HepG2 (cell line): ENCODE measurements around the gene HS3ST5. TPM values are rescaled to one million over a fixed set of nuclear protein-coding genes. Genes with fewer than 3 reads are reported as not detected.
A peak's percentile ranks its signal among the peaks of the same experiment; 100 is the strongest.

Source experiments
- AGO1 ChIP-seq: fragments of 200-400 bp; formaldehyde crosslinking; IDR thresholded peaks from 2 replicates; pipeline ENCODE4 v1.6.1; 2017; ENCODE audit warnings: mild to moderate bottlenecking, low read depth, low read length, moderate library complexity; ENCODE audit not compliant: poor library complexity, severe bottlenecking
- CBFB ChIP-seq: sonication (generic); formaldehyde crosslinking; IDR thresholded peaks from 2 replicates; pipeline ENCODE4 v1.4.0; 2020; ENCODE audit warnings: missing genetic modification reagents
- CEBPB ChIP-seq: IDR thresholded peaks from 2 replicates; pipeline ENCODE4 v1.6.1; 2011; ENCODE audit warnings: low read depth, low read length, improper control_type of control experiment, borderline replicate concordance
- MBNL3 ChIP-seq: fragments of 250-450 bp; sonication (Bioruptor Pico); conservative IDR thresholded peaks from 2 replicates; pipeline ENCODE4 v1.8.0; 2022; ENCODE audit warnings: mild to moderate bottlenecking, inconsistent platforms
- NFIC ChIP-seq: IDR thresholded peaks from 2 replicates; pipeline ENCODE4 v1.6.1; 2012; ENCODE audit warnings: mild to moderate bottlenecking, low read length, inconsistent platforms
- RAD51 ChIP-seq: fragments of 450-650 bp; IDR thresholded peaks from 2 replicates; pipeline ENCODE4 v1.6.1; 2016; ENCODE audit warnings: borderline replicate concordance
- RFX3 ChIP-seq: IDR thresholded peaks from 2 replicates; pipeline ENCODE4 v1.6.1; 2016; ENCODE audit warnings: missing biosample characterization, missing genetic modification reagents
- RFXAP ChIP-seq: sonication (generic); formaldehyde crosslinking; IDR thresholded peaks from 2 replicates; pipeline ENCODE4 v1.4.0; 2020; ENCODE audit warnings: missing genetic modification reagents, borderline replicate concordance
- THAP11 ChIP-seq: IDR thresholded peaks from 2 replicates; pipeline ENCODE4 v1.6.1; 2016; ENCODE audit warnings: missing biosample characterization, missing genetic modification reagents
- ZNF136 ChIP-seq: sonication (generic); formaldehyde crosslinking; IDR thresholded peaks from 2 replicates; pipeline ENCODE4 v1.8.1; 2022; ENCODE audit warnings: low read depth, mild to moderate bottlenecking, moderate library complexity, missing genetic modification reagents
- ZNF205 ChIP-seq: IDR thresholded peaks from 2 replicates; pipeline ENCODE4 v1.6.1; 2018; ENCODE audit warnings: missing biosample characterization, missing genetic modification reagents
- ZNF292 ChIP-seq: sonication (generic); formaldehyde crosslinking; IDR thresholded peaks from 2 replicates; pipeline ENCODE4 v1.8.1; 2022; ENCODE audit warnings: mild to moderate bottlenecking, low read depth, missing genetic modification reagents, borderline replicate concordance
- ZNF441 ChIP-seq: sonication (generic); formaldehyde crosslinking; IDR thresholded peaks from 2 replicates; pipeline ENCODE4 v1.7.0; 2021; ENCODE audit warnings: missing genetic modification reagents, borderline replicate concordance
- ZNF678 ChIP-seq: sonication (generic); formaldehyde crosslinking; IDR thresholded peaks from 2 replicates; pipeline ENCODE4 v1.4.0; 2020; ENCODE audit warnings: mild to moderate bottlenecking, missing genetic modification reagents
- polyA plus RNA-seq, 8 experiments: library from polyadenylated mRNA; depleted of rRNA in 3 of 8; stranded (reverse) in 7 of 8; unstranded in 1 of 8; fragments of >200 nt; fragmentation: Illumina TruSeq in 4 of 8; extraction: Trizol in 4 of 8; gene quantifications; 2 replicates each; pipeline versions ENCODE4 v1.2.1 to v1.2.3, GENCODE V29; 2011 to 2016; ENCODE audit warnings: low read depth in 4 of 8, missing spikeins in 1 of 8, mixed read lengths in 1 of 8; ENCODE audit not compliant: insufficient read depth in 1 of 8
- total RNA-seq, 5 experiments: library from RNA; depleted of rRNA; stranded (reverse); fragments of >200 nt; fragmentation: Illumina TruSeq; extraction: Trizol; gene quantifications; 2 replicates each; pipeline ENCODE4 v1.2.3, GENCODE V29; 2016; ENCODE audit warnings: low read depth in 1 of 5
- TF ChIP-seq, protein P1 (sequence below): sonication (generic); formaldehyde crosslinking; IDR thresholded peaks from 2 replicates; pipeline ENCODE4 v1.4.0; 2020; ENCODE audit warnings: mild to moderate bottlenecking, missing genetic modification reagents
- TF ChIP-seq, protein P2 (sequence below): sonication (generic); formaldehyde crosslinking; IDR thresholded peaks from 2 replicates; pipeline ENCODE4 v1.4.0; 2020; ENCODE audit warnings: missing genetic modification reagents, mild to moderate bottlenecking, borderline replicate concordance
- TF ChIP-seq, protein P3 (sequence below): sonication (generic); formaldehyde crosslinking; IDR thresholded peaks from 2 replicates; pipeline ENCODE4 v1.4.0; 2020; ENCODE audit warnings: mild to moderate bottlenecking, missing genetic modification reagents
- TF ChIP-seq, protein P4 (sequence below): sonication (generic); formaldehyde crosslinking; IDR thresholded peaks from 2 replicates; pipeline ENCODE4 v1.8.0; 2022; ENCODE audit warnings: mild to moderate bottlenecking, missing genetic modification reagents, moderate library complexity
- TF ChIP-seq, protein P5 (sequence below): sonication (generic); formaldehyde crosslinking; IDR thresholded peaks from 2 replicates; pipeline ENCODE4 v1.5.1; 2020; ENCODE audit warnings: missing genetic modification reagents, mild to moderate bottlenecking, borderline replicate concordance
- TF ChIP-seq, protein P6 (sequence below): sonication (generic); formaldehyde crosslinking; IDR thresholded peaks from 2 replicates; pipeline ENCODE4 v1.9.0; 2021; ENCODE audit warnings: missing genetic modification reagents, borderline replicate concordance

HS3ST5 gene
- total and polyA plus RNA-seq, 2 of the 13 experiments (the other 11 are each of a cell fraction or from before 2014, with no cell fraction given) = 1.1 to 1.6 TPM

DNA sequence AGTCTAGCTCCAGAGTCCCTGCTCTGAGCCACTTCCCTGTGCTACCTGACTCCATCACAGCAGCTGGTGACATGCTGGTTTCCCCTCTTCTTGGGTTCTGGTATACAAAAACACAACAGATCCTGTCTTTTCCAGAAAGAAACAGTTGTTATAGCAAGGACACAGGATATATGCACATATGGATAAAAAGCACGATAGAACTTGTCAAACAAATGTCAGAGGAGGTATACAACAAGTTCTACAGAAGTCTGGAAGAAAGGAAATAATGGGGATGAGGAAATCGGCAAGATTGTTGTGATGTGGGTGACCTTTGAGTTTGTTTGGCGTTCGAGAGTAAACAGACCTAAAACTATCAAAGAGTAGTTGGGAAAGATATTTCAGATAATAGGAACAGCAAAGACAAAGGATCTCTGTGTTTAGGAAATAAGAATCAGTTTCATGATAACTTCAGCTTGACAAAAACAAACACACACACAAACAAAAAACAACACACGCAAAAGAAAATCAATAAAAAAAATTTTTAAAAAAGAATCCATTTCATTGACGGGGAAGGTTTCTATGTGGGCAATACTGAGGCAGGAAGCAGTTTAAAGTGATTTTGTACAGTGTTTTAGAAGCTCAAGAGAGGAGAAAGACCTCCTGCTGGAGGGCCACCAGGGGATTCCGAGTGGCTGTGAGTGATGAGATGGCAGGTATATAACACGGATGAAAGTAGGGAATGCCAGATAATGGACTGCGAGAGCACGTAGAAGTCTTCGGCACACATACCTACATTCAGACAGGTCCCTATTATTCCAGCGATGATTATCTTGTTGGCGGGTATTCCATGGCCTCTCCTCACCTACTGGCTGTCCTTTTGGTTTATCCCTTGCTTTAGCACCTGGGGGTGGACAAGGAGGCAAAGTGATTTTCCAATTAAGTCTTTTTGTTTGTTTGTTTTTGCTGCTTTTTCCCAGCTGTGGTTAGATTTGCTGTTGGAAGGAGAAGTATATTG is 174.9 kb downstream of the HS3ST5 start (continued):
- TF ChIP-seq, protein P1, sequence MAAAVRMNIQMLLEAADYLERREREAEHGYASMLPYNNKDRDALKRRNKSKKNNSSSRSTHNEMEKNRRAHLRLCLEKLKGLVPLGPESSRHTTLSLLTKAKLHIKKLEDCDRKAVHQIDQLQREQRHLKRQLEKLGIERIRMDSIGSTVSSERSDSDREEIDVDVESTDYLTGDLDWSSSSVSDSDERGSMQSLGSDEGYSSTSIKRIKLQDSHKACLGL (CRISPR knock-in tag) = no peak
- TF ChIP-seq RFX3 (CRISPR knock-in tag) (no peak), ZNF678 (no peak), ZNF205 (CRISPR knock-in tag) (0 out of 2 replicates have a peak, but pooled peaks have one; percentile 46), THAP11 (CRISPR knock-in tag) (peak; percentile 61), CBFB (CRISPR knock-in tag) (peak; percentile 99), ZNF136 (no peak), MBNL3 (CRISPR knock-in tag) (no peak), RFXAP (CRISPR knock-in tag) (peak; percentile 55; the same call in 1 of the 2 replicates), ZNF441 (0 out of 2 replicates have a peak, but pooled peaks have one; percentile 28), AGO1 (no peak), NFIC (peak; percentile 99), CEBPB (peak; percentile 90), RAD51 (no peak), ZNF292 (CRISPR knock-in tag) (peak; percentile 62; the same call in 1 of the 2 replicates)
- TF ChIP-seq, protein P2, sequence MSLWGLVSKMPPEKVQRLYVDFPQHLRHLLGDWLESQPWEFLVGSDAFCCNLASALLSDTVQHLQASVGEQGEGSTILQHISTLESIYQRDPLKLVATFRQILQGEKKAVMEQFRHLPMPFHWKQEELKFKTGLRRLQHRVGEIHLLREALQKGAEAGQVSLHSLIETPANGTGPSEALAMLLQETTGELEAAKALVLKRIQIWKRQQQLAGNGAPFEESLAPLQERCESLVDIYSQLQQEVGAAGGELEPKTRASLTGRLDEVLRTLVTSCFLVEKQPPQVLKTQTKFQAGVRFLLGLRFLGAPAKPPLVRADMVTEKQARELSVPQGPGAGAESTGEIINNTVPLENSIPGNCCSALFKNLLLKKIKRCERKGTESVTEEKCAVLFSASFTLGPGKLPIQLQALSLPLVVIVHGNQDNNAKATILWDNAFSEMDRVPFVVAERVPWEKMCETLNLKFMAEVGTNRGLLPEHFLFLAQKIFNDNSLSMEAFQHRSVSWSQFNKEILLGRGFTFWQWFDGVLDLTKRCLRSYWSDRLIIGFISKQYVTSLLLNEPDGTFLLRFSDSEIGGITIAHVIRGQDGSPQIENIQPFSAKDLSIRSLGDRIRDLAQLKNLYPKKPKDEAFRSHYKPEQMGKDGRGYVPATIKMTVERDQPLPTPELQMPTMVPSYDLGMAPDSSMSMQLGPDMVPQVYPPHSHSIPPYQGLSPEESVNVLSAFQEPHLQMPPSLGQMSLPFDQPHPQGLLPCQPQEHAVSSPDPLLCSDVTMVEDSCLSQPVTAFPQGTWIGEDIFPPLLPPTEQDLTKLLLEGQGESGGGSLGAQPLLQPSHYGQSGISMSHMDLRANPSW (CRISPR knock-in tag) = 0 out of 2 replicates have a peak, but pooled peaks have one; percentile 37
- TF ChIP-seq, protein P3, sequence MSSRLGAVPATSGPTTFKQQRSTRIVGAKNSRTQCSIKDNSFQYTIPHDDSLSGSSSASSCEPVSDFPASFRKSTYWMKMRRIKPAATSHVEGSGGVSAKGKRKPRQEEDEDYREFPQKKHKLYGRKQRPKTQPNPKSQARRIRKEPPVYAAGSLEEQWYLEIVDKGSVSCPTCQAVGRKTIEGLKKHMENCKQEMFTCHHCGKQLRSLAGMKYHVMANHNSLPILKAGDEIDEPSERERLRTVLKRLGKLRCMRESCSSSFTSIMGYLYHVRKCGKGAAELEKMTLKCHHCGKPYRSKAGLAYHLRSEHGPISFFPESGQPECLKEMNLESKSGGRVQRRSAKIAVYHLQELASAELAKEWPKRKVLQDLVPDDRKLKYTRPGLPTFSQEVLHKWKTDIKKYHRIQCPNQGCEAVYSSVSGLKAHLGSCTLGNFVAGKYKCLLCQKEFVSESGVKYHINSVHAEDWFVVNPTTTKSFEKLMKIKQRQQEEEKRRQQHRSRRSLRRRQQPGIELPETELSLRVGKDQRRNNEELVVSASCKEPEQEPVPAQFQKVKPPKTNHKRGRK = no peak
- TF ChIP-seq, protein P4, sequence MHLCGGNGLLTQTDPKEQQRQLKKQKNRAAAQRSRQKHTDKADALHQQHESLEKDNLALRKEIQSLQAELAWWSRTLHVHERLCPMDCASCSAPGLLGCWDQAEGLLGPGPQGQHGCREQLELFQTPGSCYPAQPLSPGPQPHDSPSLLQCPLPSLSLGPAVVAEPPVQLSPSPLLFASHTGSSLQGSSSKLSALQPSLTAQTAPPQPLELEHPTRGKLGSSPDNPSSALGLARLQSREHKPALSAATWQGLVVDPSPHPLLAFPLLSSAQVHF (CRISPR knock-in tag) = no peak
- TF ChIP-seq, protein P5, sequence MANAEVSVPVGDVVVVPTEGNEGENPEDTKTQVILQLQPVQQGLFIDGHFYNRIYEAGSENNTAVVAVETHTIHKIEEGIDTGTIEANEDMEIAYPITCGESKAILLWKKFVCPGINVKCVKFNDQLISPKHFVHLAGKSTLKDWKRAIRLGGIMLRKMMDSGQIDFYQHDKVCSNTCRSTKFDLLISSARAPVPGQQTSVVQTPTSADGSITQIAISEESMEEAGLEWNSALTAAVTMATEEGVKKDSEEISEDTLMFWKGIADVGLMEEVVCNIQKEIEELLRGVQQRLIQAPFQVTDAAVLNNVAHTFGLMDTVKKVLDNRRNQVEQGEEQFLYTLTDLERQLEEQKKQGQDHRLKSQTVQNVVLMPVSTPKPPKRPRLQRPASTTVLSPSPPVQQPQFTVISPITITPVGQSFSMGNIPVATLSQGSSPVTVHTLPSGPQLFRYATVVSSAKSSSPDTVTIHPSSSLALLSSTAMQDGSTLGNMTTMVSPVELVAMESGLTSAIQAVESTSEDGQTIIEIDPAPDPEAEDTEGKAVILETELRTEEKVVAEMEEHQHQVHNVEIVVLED (CRISPR knock-in tag) = no peak
- TF ChIP-seq, protein P6, sequence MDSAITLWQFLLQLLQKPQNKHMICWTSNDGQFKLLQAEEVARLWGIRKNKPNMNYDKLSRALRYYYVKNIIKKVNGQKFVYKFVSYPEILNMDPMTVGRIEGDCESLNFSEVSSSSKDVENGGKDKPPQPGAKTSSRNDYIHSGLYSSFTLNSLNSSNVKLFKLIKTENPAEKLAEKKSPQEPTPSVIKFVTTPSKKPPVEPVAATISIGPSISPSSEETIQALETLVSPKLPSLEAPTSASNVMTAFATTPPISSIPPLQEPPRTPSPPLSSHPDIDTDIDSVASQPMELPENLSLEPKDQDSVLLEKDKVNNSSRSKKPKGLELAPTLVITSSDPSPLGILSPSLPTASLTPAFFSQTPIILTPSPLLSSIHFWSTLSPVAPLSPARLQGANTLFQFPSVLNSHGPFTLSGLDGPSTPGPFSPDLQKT (CRISPR knock-in tag) = no peak
